Nucleus accumbens (tissue), 56 donors: ENCODE results near the gene SLMAP.

Experiments used
- DNase-seq, 56 donors: peaks; one replicate each; lab custom pipeline; 2025; lab: John Stamatoyannopoulos, UW

Gene SLMAP

GRCh38 chr3:57755741-57756527, at the start of gene SLMAP:
SLMAP (plus strand) TSS chr3:57756309; CDS start chr3:57757652, 1,343 bp downstream.
- DNase-seq: peak; percentile 73 to 99 (median 94)

GRCh38 chr3:57706462-57706861, 49.6 kb upstream of the SLMAP start:
- DNase-seq: no peak

- no peak for DNase-seq
Measured at GRCh38 chr3:57709031-57709430, 47.1 kb upstream of the SLMAP start.

GRCh38 chr3:57709559-57709958, 46.5 kb upstream of the SLMAP start:
- no peak for DNase-seq

- DNase-seq: no peak
Measured at GRCh38 chr3:57715686-57716085, 40.4 kb upstream of the SLMAP start.

GRCh38 chr3:57717205-57717868, 38.8 kb upstream of the SLMAP start:
- DNase-seq: no peak

GRCh38 chr3:57718118-57718517, 38.0 kb upstream of the SLMAP start:
- no peak for DNase-seq

- no peak for DNase-seq
Measured at GRCh38 chr3:57726397-57726796, 29.7 kb upstream of the SLMAP start.

- DNase-seq: no peak
Measured at GRCh38 chr3:57727106-57727505, 29.0 kb upstream of the SLMAP start.

- DNase-seq: no peak
Measured at GRCh38 chr3:57729334-57730045, 26.6 kb upstream of the SLMAP start.

- no peak for DNase-seq
Measured at GRCh38 chr3:57730682-57731081, 25.4 kb upstream of the SLMAP start.

- no peak for DNase-seq
Measured at GRCh38 chr3:57731311-57731710, 24.8 kb upstream of the SLMAP start.

- no peak for DNase-seq
Measured at GRCh38 chr3:57733790-57734189, 22.3 kb upstream of the SLMAP start.

- no peak for DNase-seq
Measured at GRCh38 chr3:57735405-57735804, 20.7 kb upstream of the SLMAP start.

GRCh38 chr3:57737840-57738239, 18.3 kb upstream of the SLMAP start:
- DNase-seq: no peak

- no peak for DNase-seq
Measured at GRCh38 chr3:57738391-57738790, 17.7 kb upstream of the SLMAP start.

GRCh38 chr3:57740027-57740426, 16.1 kb upstream of the SLMAP start:
- no peak for DNase-seq

- DNase-seq: no peak
Measured at GRCh38 chr3:57743496-57743895, 12.6 kb upstream of the SLMAP start.

GRCh38 chr3:57745101-57745500, 11.0 kb upstream of the SLMAP start:
- DNase-seq: no peak

- DNase-seq: no peak
Measured at GRCh38 chr3:57746156-57747010, 9.7 kb upstream of the SLMAP start.

- DNase-seq: no peak
Measured at GRCh38 chr3:57749542-57749941, 6.6 kb upstream of the SLMAP start.
